ENCODE measurements around the gene NAB1. TPM values are rescaled to one million over a fixed set of nuclear protein-coding genes. Genes with fewer than 3 reads are reported as not detected.
"Not testable (repeated sequence)": the region's sequence is repeated elsewhere in the genome, so short reads cannot be mapped to it uniquely, and the experiment has no call there.

Gene NAB1
- total and polyA plus RNA-seq, 2 experiments from 2014 or later, result 10.4 to 40.2 TPM

- TF ChIP-seq CTCF (conservative IDR thresholded peaks at IDR 0.05; ENCODE audit: low read depth in 2 of 2), result no peak
- no peak for TF ChIP-seq REST (IDR thresholded peaks at IDR 0.05; ENCODE audit: unreplicated experiment)
- TF ChIP-seq NANOG (IDR thresholded peaks at IDR 0.05; ENCODE audit: borderline replicate concordance), result no peak
- ATAC-seq, result no peak
These were observed 58.8 kb downstream of the NAB1 start for GRCh38 chr2:190707726-190708125.

GRCh38 chr2:190708650-190709049 is 59.8 kb downstream of the NAB1 start:
- not testable (repeated sequence) for H3K4me3 Mint-ChIP-seq; H3K27me3 ChIP-seq (ENCODE audit: insufficient read depth); H3K27ac ChIP-seq (ENCODE audit: low read depth); H3K27me3 Mint-ChIP-seq (ENCODE audit: insufficient read depth, low read depth, poor library complexity); H3K36me3 Mint-ChIP-seq (ENCODE audit: low read depth); ATAC-seq; DNase-seq (ENCODE audit: low spot score); H3F3A ChIP-seq (replicated peaks; ENCODE audit: low read depth); H3K4me1 Mint-ChIP-seq; H3K27ac Mint-ChIP-seq; H3K4me3 ChIP-seq; H2AFZ ChIP-seq; H4K20me1 ChIP-seq (replicated peaks; ENCODE audit: insufficient read depth); H3K79me2 ChIP-seq (replicated peaks; ENCODE audit: insufficient read depth); H3K36me3 ChIP-seq (ENCODE audit: insufficient read depth); H3K4me2 ChIP-seq; H3K4me1 ChIP-seq (ENCODE audit: insufficient read depth); H3K9me2 ChIP-seq (ENCODE audit: insufficient read depth)
- peaks cover 11% of the 10 kb centered on the region for H3K9me3 Mint-ChIP-seq

More at GRCh38 chr2:190707726-190708125, 58.8 kb downstream of the NAB1 start:
- no peaks in the 10 kb centered on the region for H3K9me2 ChIP-seq (ENCODE audit: insufficient read depth)
- no peak overlapping the region for H3K4me3 ChIP-seq
- Mint-ChIP-seq H3K4me3 (no peak overlapping the region), H3K27ac (no peak overlapping the region), H3K36me3 (ENCODE audit: low read depth) (peaks cover 7% of the 10 kb centered on the region), H3K27me3 (ENCODE audit: insufficient read depth, low read depth, poor library complexity) (peaks cover 3% of the 10 kb centered on the region), H3K4me1 (peaks cover 8% of the 10 kb centered on the region; the same call in 2 of the 3 replicates), H3K9me3 (peaks cover 11% of the 10 kb centered on the region)
- no peaks in the 10 kb centered on the region for H3K79me2 ChIP-seq (replicated peaks; ENCODE audit: insufficient read depth)
- H3F3A ChIP-seq (replicated peaks; ENCODE audit: low read depth), result no peaks in the 10 kb centered on the region
- no peak overlapping the region for H3K27ac ChIP-seq (ENCODE audit: low read depth)
- H4K20me1 ChIP-seq (replicated peaks; ENCODE audit: insufficient read depth), result no peaks in the 10 kb centered on the region
- no peaks in the 10 kb centered on the region for H3K4me1 ChIP-seq (ENCODE audit: insufficient read depth)
- no peak overlapping the region for H2AFZ ChIP-seq
- peaks cover 4% of the 10 kb centered on the region; the same call in 1 of the 2 replicates for H3K36me3 ChIP-seq (ENCODE audit: insufficient read depth)
- H3K27me3 ChIP-seq (ENCODE audit: insufficient read depth), result no peaks in the 10 kb centered on the region
- DNase-seq (ENCODE audit: low spot score), result no peak
- no peak overlapping the region for H3K4me2 ChIP-seq

DNA sequence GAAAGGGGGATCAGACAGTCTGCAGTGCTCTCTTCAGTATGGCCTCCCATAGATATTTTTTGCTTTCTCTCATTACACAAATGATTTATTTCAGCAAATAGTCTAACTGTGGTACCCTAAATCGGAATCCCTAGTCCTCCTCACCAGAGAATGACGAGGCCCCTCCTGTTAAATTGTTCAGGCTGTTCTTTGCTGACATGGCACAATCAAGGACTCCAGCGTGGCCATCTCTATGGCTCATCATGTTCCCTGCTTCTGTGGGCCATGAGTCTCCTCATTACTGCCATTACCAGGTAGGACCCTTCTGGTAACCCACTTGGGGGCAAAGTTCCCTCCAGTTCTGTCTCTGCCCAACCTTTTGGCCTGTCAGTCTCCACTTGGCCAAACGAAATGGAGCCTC is 62.2 kb downstream of the NAB1 start:
- no peaks in the 10 kb centered on the region for H4K20me1 ChIP-seq (replicated peaks; ENCODE audit: insufficient read depth)
- H3K27me3 ChIP-seq (ENCODE audit: insufficient read depth), result no peaks in the 10 kb centered on the region
- no peak overlapping the region for H3K27ac ChIP-seq (ENCODE audit: low read depth)
- H3K27me3 Mint-ChIP-seq (ENCODE audit: insufficient read depth, low read depth, poor library complexity), result peaks cover 5% of the 10 kb centered on the region
- H3K9me2 ChIP-seq (ENCODE audit: insufficient read depth), result peaks cover 5% of the 10 kb centered on the region; the same call in 1 of the 2 replicates
- no peak overlapping the region for H3K4me3 Mint-ChIP-seq
- H3K4me2 ChIP-seq, result no peak overlapping the region
- no peak overlapping the region; the same call in 1 of the 2 replicates for H2AFZ ChIP-seq
- peaks cover 11% of the 10 kb centered on the region for H3K9me3 Mint-ChIP-seq
- no peaks in the 10 kb centered on the region for H3K4me1 ChIP-seq (ENCODE audit: insufficient read depth)
- H3K4me1 Mint-ChIP-seq, result no peaks in the 10 kb centered on the region
- ATAC-seq (no peak), DNase-seq (ENCODE audit: low spot score) (no peak)
- H3K4me3 ChIP-seq, result no peak overlapping the region
- H3K36me3 ChIP-seq (ENCODE audit: insufficient read depth), result peaks cover 4% of the 10 kb centered on the region; the same call in 1 of the 2 replicates
- H3K36me3 Mint-ChIP-seq (ENCODE audit: low read depth), result peaks cover 7% of the 10 kb centered on the region
- H3F3A ChIP-seq (replicated peaks; ENCODE audit: low read depth), result no peaks in the 10 kb centered on the region
- no peaks in the 10 kb centered on the region for H3K79me2 ChIP-seq (replicated peaks; ENCODE audit: insufficient read depth)
- H3K27ac Mint-ChIP-seq, result no peak overlapping the region
- TF ChIP-seq REST (IDR thresholded peaks at IDR 0.05; ENCODE audit: unreplicated experiment), result no peak
- TF ChIP-seq ZNF114 (CRISPR knock-in tag; IDR thresholded peaks at IDR 0.05), result no peak
- no peak for TF ChIP-seq NANOG (IDR thresholded peaks at IDR 0.05; ENCODE audit: borderline replicate concordance)
- no peak for TF ChIP-seq JUNB (IDR thresholded peaks at IDR 0.05; ENCODE audit: unreplicated experiment)
- TF ChIP-seq CREB1 (CRISPR knock-in tag; IDR thresholded peaks at IDR 0.05; ENCODE audit: low read depth), result no peak
- TF ChIP-seq EZH2phosphoT487 (IDR thresholded peaks at IDR 0.05; ENCODE audit: unreplicated experiment), result no peak
- TF ChIP-seq ZNF331 (CRISPR knock-in tag; IDR thresholded peaks at IDR 0.05; ENCODE audit: low read depth), result no peak

Data from GM23338 (cell line).